Mammary epithelial cell (primary cell): Measurements from ENCODE around the gene ZSCAN31.

Source experiments
- CTCF ChIP-seq, 2 donors: IDR thresholded peaks in 1 of 2; conservative IDR thresholded peaks in 1 of 2; 2 replicates each; pipeline ENCODE4 v1.5.1; 2011 to 2012; ENCODE audit warnings: inconsistent platforms in 2 of 2, low read length in 2 of 2, mild to moderate bottlenecking in 2 of 2, control low read depth in 1 of 2, low read depth in 1 of 2; ENCODE audit not compliant: insufficient read depth in 1 of 2; ENCODE audit errors: extremely low read depth in 1 of 2
- EZH2 ChIP-seq: IDR thresholded peaks from 2 replicates; pipeline ENCODE4 v1.6.1; 2012; ENCODE audit warnings: low read length, inconsistent platforms, borderline replicate concordance

- no peak for TF ChIP-seq CTCF (conservative IDR thresholded peaks at IDR 0.05 in 1 of 2, IDR thresholded peaks at IDR 0.05 in 1 of 2; ENCODE audit: extremely low read depth in 1 of 2, insufficient read depth in 1 of 2, low read depth in 1 of 2, low read length in 2 of 2)
- no peak for TF ChIP-seq EZH2
Observed at GRCh38 chr6:28378644-28379043, 42.7 kb upstream of the ZSCAN31 start.
